Fibroblast of mammary gland (primary cell): ENCODE data around the gene HIPK3.
A peak's percentile ranks its signal among the peaks of the same experiment; 100 is the strongest.

Source experiments
- DNase-seq: peaks from one replicate; pipeline ENCODE4 v3.0.0-alpha.2; 2010; ENCODE audit warnings: low read depth
- H3K4me3 ChIP-seq: 2 replicates; pipeline ENCODE4 v1.5.1; 2011; ENCODE audit warnings: low read depth, mild to moderate bottlenecking, low read length, moderate library complexity; ENCODE audit not compliant: control insufficient read depth
- CTCF ChIP-seq: conservative IDR thresholded peaks from 2 replicates; pipeline ENCODE4 v1.5.1; 2011; ENCODE audit warnings: low read depth, low read length, inconsistent platforms; ENCODE audit not compliant: control insufficient read depth, insufficient read depth

HIPK3 gene

GRCh38 chr11:33373636-33374035 lies 116.5 kb downstream of the HIPK3 start:
- no peak for DNase-seq
- H3K4me3 ChIP-seq: no peak overlapping the region
- TF ChIP-seq CTCF: no peak

DNA sequence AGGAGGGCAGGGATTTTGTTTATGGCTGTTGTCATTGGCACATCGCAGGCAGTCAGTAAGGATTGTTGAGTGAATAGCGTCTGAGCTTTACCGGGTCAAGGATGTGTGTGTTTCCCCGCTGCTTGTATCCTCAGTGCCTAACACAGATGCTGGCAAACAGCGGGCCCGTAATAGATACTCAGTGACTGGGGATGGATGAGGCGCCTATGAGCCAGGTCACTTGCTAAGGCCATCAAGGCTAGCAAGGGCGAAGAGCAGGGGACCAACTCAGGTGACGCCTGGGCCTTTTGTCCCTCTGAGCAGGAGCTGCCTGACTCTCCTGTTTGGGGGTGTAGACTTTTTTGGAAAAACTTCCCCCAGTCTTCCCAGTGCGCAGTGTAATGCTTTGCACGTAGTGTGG lies 118.1 kb downstream of the HIPK3 start:
- TF ChIP-seq CTCF: no peak
- DNase-seq: no peak
- H3K4me3 ChIP-seq: peak overlapping the region; percentile 52

DNA sequence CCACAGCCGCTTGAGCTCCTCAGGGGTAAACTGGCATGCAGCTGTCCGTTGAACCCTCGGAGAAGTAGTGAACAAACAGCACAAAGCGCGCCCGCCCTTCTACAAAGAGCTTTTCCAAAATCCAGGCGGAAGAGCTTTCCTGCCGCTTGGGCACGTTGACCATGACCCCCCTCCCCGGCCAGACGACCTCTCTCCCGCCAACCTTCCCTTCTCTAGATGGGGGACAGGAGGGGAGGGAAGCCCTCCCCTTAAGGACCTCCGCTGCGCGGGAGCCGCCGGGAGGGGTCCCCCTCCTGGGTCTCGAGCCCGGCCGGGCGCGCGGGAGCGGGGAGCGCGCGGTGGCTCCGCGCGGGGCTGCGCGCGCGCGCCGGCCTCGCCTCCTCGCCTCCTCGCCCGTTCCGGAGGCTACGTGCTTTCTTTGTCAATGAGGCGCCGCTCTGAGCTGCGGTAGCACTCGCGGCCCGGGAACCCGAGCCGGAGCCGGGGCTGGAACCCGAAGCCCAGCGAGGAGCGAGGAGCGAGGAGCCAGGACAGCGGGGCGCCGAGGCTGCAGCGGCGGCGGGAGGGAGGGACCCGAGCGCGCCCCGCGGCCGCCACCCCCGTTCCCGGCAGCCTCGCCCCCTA lies 118.6 kb downstream of the HIPK3 start, which contains the start of gene KIAA1549L:
TSS of gene KIAA1549L (plus strand) at position 421 of the 624 bp plus-strand sequence.
- H3K4me3 ChIP-seq: peak within 1 kb of the TSS; percentile 52
- DNase-seq: peak; percentile 17
- TF ChIP-seq CTCF: no peak

GRCh38 chr11:33376331-33377310 lies 119.4 kb downstream of the HIPK3 start:
- no peak for DNase-seq
- peak overlapping the region; percentile 44 for H3K4me3 ChIP-seq
- no peak for TF ChIP-seq CTCF

- no peak for TF ChIP-seq CTCF
- DNase-seq: peak; percentile 49
- peak overlapping the region; percentile 44 for H3K4me3 ChIP-seq
Observed at GRCh38 chr11:33377412-33378370, 120.5 kb downstream of the HIPK3 start.

DNA sequence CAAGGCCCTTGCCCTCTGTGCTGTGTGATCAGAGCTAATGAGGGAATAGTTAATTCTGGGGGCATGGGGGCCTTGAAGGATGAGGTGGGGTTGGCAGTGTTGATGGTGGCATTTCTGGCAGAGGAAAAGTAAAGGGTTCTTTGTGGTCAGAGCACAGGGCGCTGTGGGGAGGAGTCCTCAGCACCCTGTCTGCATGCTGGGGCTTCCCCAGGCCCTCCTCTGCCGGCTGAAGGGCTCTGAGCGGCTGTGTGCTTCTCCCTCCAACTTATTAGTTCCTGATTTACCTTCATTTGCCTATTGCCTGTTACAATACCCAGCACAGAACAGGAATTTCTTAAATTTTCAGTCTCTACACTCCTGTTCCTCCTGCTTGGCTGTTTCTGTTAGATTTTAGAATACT lies 122.8 kb downstream of the HIPK3 start:
- no peak overlapping the region for H3K4me3 ChIP-seq
- no peak for DNase-seq
- TF ChIP-seq CTCF: no peak
